HepG2 (cell line): ENCODE measurements around the gene OGFOD3. TPM values are rescaled to one million over a fixed set of nuclear protein-coding genes. Genes with fewer than 3 reads are reported as not detected.
A peak's percentile ranks its signal among the peaks of the same experiment; 100 is the strongest.

Source experiments
- ATAC-seq: fragments of 200-7000 bp; cut with Tn5 transposase; 3 replicates; pipeline ENCODE4 v1.9.1; 2020; ENCODE audit warnings: mild to moderate bottlenecking, moderate library complexity
- BruUV-seq: library from RNA; stranded (reverse); fragments of 400-500 nt; replicated peaks from 2 replicates; lab custom pipeline; 2021; lab: Mats Ljungman, UMichigan
- CTCF ChIA-PET: fragments of 300-600 bp; formaldehyde crosslinking; extraction: SDS; loops from one replicate; lab custom pipeline; 2021; ENCODE audit warnings: low total read pairs, inconsistent platforms, low intra/inter-chr PET ratio; lab: Yijun Ruan, JAX
- POLR2A ChIA-PET: fragments of 350-600 bp; sonication (Branson Sonifier 250); formaldehyde crosslinking; loops from one replicate; lab custom pipeline; 2020; ENCODE audit warnings: antibody characterized with exemption, inconsistent platforms; lab: Yijun Ruan, JAX
- DNase-seq: peaks from one replicate; pipeline ENCODE4 v3.0.0-alpha.2; 2015; ENCODE audit warnings: low spot score
- FAIRE-seq: peaks from 3 replicates; lab custom pipeline; 2011; peaks lifted over from hg19 to GRCh38; lab: Jason Lieb, UNC
- H2AFZ ChIP-seq: one replicate; pipeline ENCODE4 v1.6.1; 2011; ENCODE audit warnings: low read length, inconsistent platforms
- H3K27ac ChIP-seq: fragments of 300-600 bp; 3 replicates; pipeline ENCODE4 v1.8.0; 2011; ENCODE audit warnings: mixed run types, mild to moderate bottlenecking, mixed read lengths, low read length, inconsistent platforms; ENCODE audit not compliant: insufficient read depth; ENCODE audit errors: extremely low read length
- H3K27me3 ChIP-seq, 2 experiments: fragments of 200-600 bp in 1 of 2; 2 replicates in 1 of 2; 3 replicates in 1 of 2; pipeline versions ENCODE4 v1.6.0 to v1.8.0; 2011; ENCODE audit warnings: low read length in 2 of 2, mild to moderate bottlenecking in 2 of 2, moderate library complexity in 2 of 2, inconsistent platforms in 1 of 2; ENCODE audit not compliant: insufficient read depth in 2 of 2, control insufficient read depth in 1 of 2
- H3K36me3 ChIP-seq, 2 experiments: fragments of 200-600 bp in 1 of 2; replicated peaks in 1 of 2; 2 replicates in 1 of 2; 3 replicates in 1 of 2; pipeline versions ENCODE4 v1.5.1 to v1.8.0; 2011; ENCODE audit warnings: low read length in 2 of 2, inconsistent platforms in 1 of 2; ENCODE audit not compliant: insufficient read depth in 2 of 2, control insufficient read depth in 1 of 2
- H3K4me1 ChIP-seq: 2 replicates; pipeline ENCODE4 v1.5.1; 2012; ENCODE audit warnings: low read length, inconsistent platforms; ENCODE audit not compliant: insufficient read depth
- H3K4me2 ChIP-seq: 2 replicates; pipeline ENCODE4 v1.6.0; 2011; ENCODE audit warnings: low read depth, low read length, inconsistent platforms
- H3K4me3 ChIP-seq, 3 experiments: fragments of 200-600 bp in 1 of 3; sonication (generic), shearing (Covaris generic) in 1 of 3; replicated peaks in 1 of 3; 2 replicates each; pipeline ENCODE4 v1.5.1; 2011 to 2016; ENCODE audit warnings: low read length in 3 of 3, inconsistent platforms in 2 of 3, low read depth in 2 of 3, mild to moderate bottlenecking in 2 of 3, control low read depth in 1 of 3, mixed read lengths in 1 of 3; ENCODE audit not compliant: insufficient read depth in 1 of 3
- H3K79me2 ChIP-seq: one replicate; pipeline ENCODE4 v1.6.1; 2011; ENCODE audit warnings: low read length, inconsistent platforms; ENCODE audit not compliant: insufficient read depth
- H3K9ac ChIP-seq: 2 replicates; pipeline ENCODE4 v1.6.0; 2011; ENCODE audit warnings: mild to moderate bottlenecking, low read depth, low read length, inconsistent platforms; ENCODE audit not compliant: insufficient read depth
- H3K9me3 ChIP-seq: 2 replicates; pipeline ENCODE4 v1.5.1; 2012; ENCODE audit warnings: mild to moderate bottlenecking, low read length
- H4K20me1 ChIP-seq: 2 replicates; pipeline ENCODE4 v1.6.0; 2011; ENCODE audit warnings: inconsistent platforms, mild to moderate bottlenecking, low read length, moderate library complexity; ENCODE audit not compliant: insufficient read depth
- ASH2L ChIP-seq: fragments of 300-600, 200-600 bp; sonication (generic); IDR thresholded peaks from 2 replicates; pipeline ENCODE4 v1.7.0; 2017; ENCODE audit warnings: low read depth, mild to moderate bottlenecking, moderate library complexity, mixed read lengths, low read length; ENCODE audit not compliant: insufficient read length
- ATF7-NPFF ChIP-seq: sonication (generic); formaldehyde crosslinking; IDR thresholded peaks from 2 replicates; pipeline ENCODE4 v1.8.1; 2023; ENCODE audit warnings: mild to moderate bottlenecking, low read depth, missing genetic modification reagents, moderate library complexity
- BRCA1 ChIP-seq: sonication (generic); formaldehyde crosslinking; IDR thresholded peaks from 2 replicates; pipeline ENCODE4 v1.4.0; 2020; ENCODE audit warnings: missing genetic modification reagents
- IKZF1 ChIP-seq: fragments of 450-650 bp; IDR thresholded peaks from 2 replicates; pipeline ENCODE4 v1.7.1; 2016
- IKZF4 ChIP-seq: sonication (generic); formaldehyde crosslinking; IDR thresholded peaks from 2 replicates; pipeline ENCODE4 v1.5.1; 2020; ENCODE audit warnings: borderline replicate concordance, mild to moderate bottlenecking, low read depth, missing genetic modification reagents; ENCODE audit errors: not compliant biosample characterization
- JUN ChIP-seq: sonication (generic); formaldehyde crosslinking; IDR thresholded peaks from 2 replicates; pipeline ENCODE4 v1.4.0; 2020; ENCODE audit warnings: mild to moderate bottlenecking, missing genetic modification reagents
- RELA ChIP-seq: sonication (generic); formaldehyde crosslinking; IDR thresholded peaks from 2 replicates; pipeline ENCODE4 v1.4.0; 2020; ENCODE audit warnings: missing genetic modification reagents
- TAF1 ChIP-seq: sonication (generic); formaldehyde crosslinking; IDR thresholded peaks from 2 replicates; pipeline ENCODE4 v1.4.0; 2020; ENCODE audit warnings: missing genetic modification reagents
- TSC22D2 ChIP-seq: sonication (generic); formaldehyde crosslinking; IDR thresholded peaks from 2 replicates; pipeline ENCODE4 v1.5.1; 2020; ENCODE audit warnings: missing genetic modification reagents, mild to moderate bottlenecking, borderline replicate concordance
- ZFP36L2 ChIP-seq: sonication (generic); formaldehyde crosslinking; IDR thresholded peaks from 2 replicates; pipeline ENCODE4 v1.4.0; 2020; ENCODE audit warnings: missing genetic modification reagents
- ZNF441 ChIP-seq: sonication (generic); formaldehyde crosslinking; IDR thresholded peaks from 2 replicates; pipeline ENCODE4 v1.7.0; 2021; ENCODE audit warnings: missing genetic modification reagents, borderline replicate concordance
- ZNF460 ChIP-seq: sonication (generic); formaldehyde crosslinking; IDR thresholded peaks from 2 replicates; pipeline ENCODE4 v1.5.1; 2020; ENCODE audit warnings: missing genetic modification reagents, mild to moderate bottlenecking, borderline replicate concordance
- WGBS: methylation state at CpG from one replicate; pipeline ENCODE4 v1.1.6; 2017; ENCODE audit warnings: low lambda C conversion rate; 5-methylcytosine and 5-hydroxymethylcytosine counted together
- in situ Hi-C: cut with HindIII; loops from 2 replicates; pipeline ENCODE4 v1.10.0; 2017; ENCODE audit warnings: low pct_unique_long_range_greater_than_20kb; ENCODE audit not compliant: extremely low pct_ligation_motif_present
- intact Hi-C: fragments of 100-400 bp; cut with micrococcal nuclease; formaldehyde crosslinking; loops from one replicate; pipeline ENCODE4 v1.10.0; 2022; ENCODE audit not compliant: unreplicated experiment
- polyA plus RNA-seq, 8 experiments: library from polyadenylated mRNA; depleted of rRNA in 3 of 8; stranded (reverse) in 7 of 8; unstranded in 1 of 8; fragments of >200 nt; fragmentation: Illumina TruSeq in 4 of 8; extraction: Trizol in 4 of 8; gene quantifications; 2 replicates each; pipeline versions ENCODE4 v1.2.1 to v1.2.3, GENCODE V29; 2011 to 2016; ENCODE audit warnings: low read depth in 4 of 8, missing spikeins in 1 of 8, mixed read lengths in 1 of 8; ENCODE audit not compliant: insufficient read depth in 1 of 8
- total RNA-seq, 5 experiments: library from RNA; depleted of rRNA; stranded (reverse); fragments of >200 nt; fragmentation: Illumina TruSeq; extraction: Trizol; gene quantifications; 2 replicates each; pipeline ENCODE4 v1.2.3, GENCODE V29; 2016; ENCODE audit warnings: low read depth in 1 of 5
- TF ChIP-seq, protein P1 (sequence below): IDR thresholded peaks from 2 replicates; pipeline ENCODE4 v1.4.0; 2020; ENCODE audit warnings: mild to moderate bottlenecking, missing genetic modification reagents
- TF ChIP-seq, protein P2 (sequence below): sonication (generic); formaldehyde crosslinking; IDR thresholded peaks from 2 replicates; pipeline ENCODE4 v1.9.0; 2021; ENCODE audit warnings: missing genetic modification reagents, mild to moderate bottlenecking, borderline replicate concordance
- TF ChIP-seq, protein P3 (sequence below): sonication (generic); formaldehyde crosslinking; IDR thresholded peaks from 2 replicates; pipeline ENCODE4 v1.8.0; 2022; ENCODE audit warnings: low read depth, missing genetic modification reagents
- TF ChIP-seq, protein P4 (sequence below): sonication (generic); formaldehyde crosslinking; IDR thresholded peaks from 2 replicates; pipeline ENCODE4 v1.4.0; 2020; ENCODE audit warnings: missing genetic modification reagents

The OGFOD3 gene
- total and polyA plus RNA-seq, 2 of the 13 experiments (the other 11 are each of a cell fraction or from before 2014, with no cell fraction given): 40.0 to 42.1 TPM

DNA sequence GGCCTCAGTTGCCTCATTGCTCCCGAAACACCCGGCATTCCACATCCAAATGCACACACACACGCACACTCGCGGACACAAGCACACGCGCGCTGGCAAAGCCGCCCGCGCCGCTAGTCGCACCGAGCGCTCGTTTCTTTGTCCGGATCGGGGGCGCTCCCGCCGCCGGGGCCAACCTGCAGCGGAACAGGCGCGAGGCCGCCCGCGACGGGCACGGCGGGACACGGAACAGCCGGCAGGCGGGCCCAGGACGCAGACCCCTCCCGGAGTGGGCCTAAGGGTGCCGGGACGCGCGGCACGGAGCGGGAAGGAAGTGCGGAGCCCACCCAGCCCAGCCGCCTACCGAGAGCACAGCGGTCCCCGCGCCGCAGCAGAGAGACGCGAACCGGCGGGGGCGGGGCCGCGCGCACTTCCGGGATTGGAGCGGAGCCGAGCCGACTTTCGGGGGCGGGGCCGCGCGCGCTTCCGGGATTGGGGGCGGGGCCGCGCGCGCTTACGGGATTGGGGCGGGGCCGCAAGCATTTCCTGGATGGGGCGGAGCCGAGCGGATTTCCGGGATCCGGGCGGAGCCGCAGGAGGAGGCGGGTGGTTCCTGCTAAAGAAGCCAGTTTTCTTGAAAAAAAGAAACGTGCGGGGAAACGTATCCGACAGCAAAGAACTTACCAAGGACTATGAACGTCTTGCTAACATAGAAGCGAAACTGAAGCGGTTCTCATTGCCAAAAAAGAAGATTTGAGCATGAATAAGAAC lies 32.1 kb upstream of the OGFOD3 start, which contains the start of gene CYBC1:
Gene CYBC1 (minus strand): TSS at position 396 of the 750 bp plus-strand sequence. CDS start 1,498 bp downstream, outside the sequence.
- BruUV-seq: no TSS peak
- peak; percentile 89 for ATAC-seq
- FAIRE-seq: peak; percentile 62
- TF ChIP-seq BRCA1 (CRISPR knock-in tag) (peak; percentile 32; the same call in 1 of the 2 replicates), ATF7-NPFF (peak; percentile 86), ZNF460 (CRISPR knock-in tag) (no peak; the same call in 1 of the 2 replicates), IKZF1 (no peak), TAF1 (CRISPR knock-in tag) (peak; percentile 80; the same call in 1 of the 2 replicates), JUN (CRISPR knock-in tag) (peak; percentile 68), RELA (CRISPR knock-in tag) (peak; percentile 75), ASH2L (peak; percentile 90), IKZF4 (peak; percentile 73), ZFP36L2 (CRISPR knock-in tag) (no peak), ZNF441 (peak; percentile 87), TSC22D2 (CRISPR knock-in tag) (peak; percentile 50; the same call in 1 of the 2 replicates)
- TF ChIP-seq, protein P1, sequence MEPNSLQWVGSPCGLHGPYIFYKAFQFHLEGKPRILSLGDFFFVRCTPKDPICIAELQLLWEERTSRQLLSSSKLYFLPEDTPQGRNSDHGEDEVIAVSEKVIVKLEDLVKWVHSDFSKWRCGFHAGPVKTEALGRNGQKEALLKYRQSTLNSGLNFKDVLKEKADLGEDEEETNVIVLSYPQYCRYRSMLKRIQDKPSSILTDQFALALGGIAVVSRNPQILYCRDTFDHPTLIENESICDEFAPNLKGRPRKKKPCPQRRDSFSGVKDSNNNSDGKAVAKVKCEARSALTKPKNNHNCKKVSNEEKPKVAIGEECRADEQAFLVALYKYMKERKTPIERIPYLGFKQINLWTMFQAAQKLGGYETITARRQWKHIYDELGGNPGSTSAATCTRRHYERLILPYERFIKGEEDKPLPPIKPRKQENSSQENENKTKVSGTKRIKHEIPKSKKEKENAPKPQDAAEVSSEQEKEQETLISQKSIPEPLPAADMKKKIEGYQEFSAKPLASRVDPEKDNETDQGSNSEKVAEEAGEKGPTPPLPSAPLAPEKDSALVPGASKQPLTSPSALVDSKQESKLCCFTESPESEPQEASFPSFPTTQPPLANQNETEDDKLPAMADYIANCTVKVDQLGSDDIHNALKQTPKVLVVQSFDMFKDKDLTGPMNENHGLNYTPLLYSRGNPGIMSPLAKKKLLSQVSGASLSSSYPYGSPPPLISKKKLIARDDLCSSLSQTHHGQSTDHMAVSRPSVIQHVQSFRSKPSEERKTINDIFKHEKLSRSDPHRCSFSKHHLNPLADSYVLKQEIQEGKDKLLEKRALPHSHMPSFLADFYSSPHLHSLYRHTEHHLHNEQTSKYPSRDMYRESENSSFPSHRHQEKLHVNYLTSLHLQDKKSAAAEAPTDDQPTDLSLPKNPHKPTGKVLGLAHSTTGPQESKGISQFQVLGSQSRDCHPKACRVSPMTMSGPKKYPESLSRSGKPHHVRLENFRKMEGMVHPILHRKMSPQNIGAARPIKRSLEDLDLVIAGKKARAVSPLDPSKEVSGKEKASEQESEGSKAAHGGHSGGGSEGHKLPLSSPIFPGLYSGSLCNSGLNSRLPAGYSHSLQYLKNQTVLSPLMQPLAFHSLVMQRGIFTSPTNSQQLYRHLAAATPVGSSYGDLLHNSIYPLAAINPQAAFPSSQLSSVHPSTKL (CRISPR knock-in tag): peak; percentile 26; the same call in 1 of the 2 replicates
- TF ChIP-seq, protein P2, sequence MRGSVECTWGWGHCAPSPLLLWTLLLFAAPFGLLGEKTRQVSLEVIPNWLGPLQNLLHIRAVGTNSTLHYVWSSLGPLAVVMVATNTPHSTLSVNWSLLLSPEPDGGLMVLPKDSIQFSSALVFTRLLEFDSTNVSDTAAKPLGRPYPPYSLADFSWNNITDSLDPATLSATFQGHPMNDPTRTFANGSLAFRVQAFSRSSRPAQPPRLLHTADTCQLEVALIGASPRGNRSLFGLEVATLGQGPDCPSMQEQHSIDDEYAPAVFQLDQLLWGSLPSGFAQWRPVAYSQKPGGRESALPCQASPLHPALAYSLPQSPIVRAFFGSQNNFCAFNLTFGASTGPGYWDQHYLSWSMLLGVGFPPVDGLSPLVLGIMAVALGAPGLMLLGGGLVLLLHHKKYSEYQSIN (CRISPR knock-in tag): no peak; the same call in 1 of the 2 replicates
- TF ChIP-seq, protein P3, sequence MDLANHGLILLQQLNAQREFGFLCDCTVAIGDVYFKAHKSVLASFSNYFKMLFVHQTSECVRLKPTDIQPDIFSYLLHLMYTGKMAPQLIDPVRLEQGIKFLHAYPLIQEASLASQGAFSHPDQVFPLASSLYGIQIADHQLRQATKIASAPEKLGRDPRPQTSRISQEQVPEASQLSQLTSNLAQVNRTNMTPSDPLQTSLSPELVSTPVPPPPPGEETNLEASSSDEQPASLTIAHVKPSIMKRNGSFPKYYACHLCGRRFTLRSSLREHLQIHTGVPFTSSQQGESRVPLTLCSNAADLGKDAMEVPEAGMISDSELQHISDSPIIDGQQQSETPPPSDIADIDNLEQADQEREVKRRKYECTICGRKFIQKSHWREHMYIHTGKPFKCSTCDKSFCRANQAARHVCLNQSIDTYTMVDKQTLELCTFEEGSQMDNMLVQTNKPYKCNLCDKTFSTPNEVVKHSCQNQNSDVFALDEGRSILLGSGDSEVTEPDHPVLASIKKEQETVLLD (CRISPR knock-in tag): peak; percentile 96
- TF ChIP-seq, protein P4, sequence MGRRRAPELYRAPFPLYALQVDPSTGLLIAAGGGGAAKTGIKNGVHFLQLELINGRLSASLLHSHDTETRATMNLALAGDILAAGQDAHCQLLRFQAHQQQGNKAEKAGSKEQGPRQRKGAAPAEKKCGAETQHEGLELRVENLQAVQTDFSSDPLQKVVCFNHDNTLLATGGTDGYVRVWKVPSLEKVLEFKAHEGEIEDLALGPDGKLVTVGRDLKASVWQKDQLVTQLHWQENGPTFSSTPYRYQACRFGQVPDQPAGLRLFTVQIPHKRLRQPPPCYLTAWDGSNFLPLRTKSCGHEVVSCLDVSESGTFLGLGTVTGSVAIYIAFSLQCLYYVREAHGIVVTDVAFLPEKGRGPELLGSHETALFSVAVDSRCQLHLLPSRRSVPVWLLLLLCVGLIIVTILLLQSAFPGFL: no peak

More for the DNA sequence above, 32.1 kb upstream of the OGFOD3 start, which contains the start of gene CYBC1:
- Histone ChIP-seq H3K9ac (peak within 1 kb of the TSS; percentile 91), H3K27ac (peak within 1 kb of the TSS; percentile 66), H3K79me2 (peaks cover 13% of the 10 kb centered on the region), H3K36me3 (no peaks in the 10 kb centered on the region), H3K4me1 (peaks cover 33% of the 10 kb centered on the region), H3K4me2 (peak within 1 kb of the TSS; percentile 82), H3K4me3 (peak within 1 kb of the TSS; percentile 73 to 98 (median 82)), H3K27me3 (no peaks in the 10 kb centered on the region), H2AFZ (peak within 1 kb of the TSS; percentile 89), H3K9me3 (no peaks in the 10 kb centered on the region), H4K20me1 (no peaks in the 10 kb centered on the region)
- CTCF ChIA-PET: no interaction called here
- POLR2A ChIA-PET: no interaction called here
- intact Hi-C loops (loop anchor here (1.0 kb wide), 1 partner anchor 8 kb away; the partner anchor contains the start of gene NARF), in situ Hi-C loops (no loop called here)
- WGBS: 1% methylated on average over 55 of the region's 91 CpGs
- peak; percentile 84 for DNase-seq
